GM18951 (cell line): ENCODE data around the gene ENPP6.
"Not testable (repeated sequence)": the region's sequence is repeated elsewhere in the genome, so short reads cannot be mapped to it uniquely, and the experiment has no call there.

ENCODE experiments used
- POLR2A ChIP-seq: IDR thresholded peaks from 4 replicates; pipeline ENCODE4 v1.6.1; 2011; ENCODE audit warnings: mild to moderate bottlenecking; ENCODE audit not compliant: insufficient read length, insufficient read depth; ENCODE audit errors: extremely low read depth
- in situ Hi-C: fragments of 300-500 bp; cut with MboI; formaldehyde crosslinking; loops from one replicate; pipeline ENCODE4 v1.12.0; 2022; ENCODE audit warnings: low sequenced_read_pairs, mixed read lengths, inconsistent platforms; ENCODE audit not compliant: unreplicated experiment

Gene ENPP6

DNA sequence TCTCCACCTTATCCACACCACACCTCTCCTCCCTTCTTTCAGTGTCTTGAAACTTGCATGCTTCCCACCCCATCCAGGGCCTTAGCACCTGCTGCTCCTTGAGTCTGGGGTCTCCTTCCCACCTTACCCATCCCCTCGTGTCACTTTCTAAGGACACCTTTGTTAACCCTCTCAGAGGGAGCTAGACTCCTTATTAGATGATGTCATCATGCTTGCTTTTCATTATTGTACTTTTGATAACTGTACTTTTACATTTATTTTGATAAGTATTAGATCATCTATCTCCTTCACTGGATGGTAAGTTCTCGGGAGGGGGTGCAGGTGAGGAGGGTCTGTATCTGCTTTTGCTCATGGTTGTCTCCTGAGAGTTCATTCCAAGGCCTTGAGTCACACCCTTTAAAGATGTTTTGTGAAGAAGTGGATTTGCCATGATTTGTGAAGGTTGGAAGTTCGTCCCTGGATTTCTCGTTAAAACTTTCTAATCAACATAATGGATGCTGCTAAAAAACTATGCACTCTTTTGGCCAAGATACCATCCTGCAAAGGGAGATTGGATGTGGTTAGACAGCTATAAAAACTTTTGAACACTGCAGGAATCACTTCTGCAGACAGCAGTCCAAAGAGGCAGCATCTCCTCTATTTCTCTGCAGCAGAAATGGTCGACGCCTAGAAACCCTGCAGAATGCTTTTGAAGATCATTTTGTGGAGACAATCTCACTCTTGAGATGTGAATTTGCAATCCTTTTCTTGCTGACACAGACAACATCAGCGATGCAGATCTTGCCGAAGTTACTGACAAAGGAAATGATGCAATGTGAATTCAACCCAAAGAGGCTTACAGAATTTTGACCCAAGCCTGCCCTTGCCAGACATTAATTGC is 69.6 kb downstream of the ENPP6 start:
- in situ Hi-C loops = no loop called here
- no peak for TF ChIP-seq POLR2A

GRCh38 chr4:184146951-184147350 is 70.7 kb downstream of the ENPP6 start:
- no peak for TF ChIP-seq POLR2A
- in situ Hi-C loops = no loop called here

GRCh38 chr4:184145596-184145995 is 72.1 kb downstream of the ENPP6 start:
- in situ Hi-C loops = no loop called here
- no peak for TF ChIP-seq POLR2A

GRCh38 chr4:184143770-184144564 is 73.7 kb downstream of the ENPP6 start:
- in situ Hi-C loops = no loop called here
- no peak for TF ChIP-seq POLR2A

- in situ Hi-C loops = no loop called here
- no peak for TF ChIP-seq POLR2A
Measured at GRCh38 chr4:184142121-184143000, 75.3 kb downstream of the ENPP6 start.

- in situ Hi-C loops = not testable (repeated sequence)
Measured at GRCh38 chr4:184140901-184141300, 76.8 kb downstream of the ENPP6 start.

DNA sequence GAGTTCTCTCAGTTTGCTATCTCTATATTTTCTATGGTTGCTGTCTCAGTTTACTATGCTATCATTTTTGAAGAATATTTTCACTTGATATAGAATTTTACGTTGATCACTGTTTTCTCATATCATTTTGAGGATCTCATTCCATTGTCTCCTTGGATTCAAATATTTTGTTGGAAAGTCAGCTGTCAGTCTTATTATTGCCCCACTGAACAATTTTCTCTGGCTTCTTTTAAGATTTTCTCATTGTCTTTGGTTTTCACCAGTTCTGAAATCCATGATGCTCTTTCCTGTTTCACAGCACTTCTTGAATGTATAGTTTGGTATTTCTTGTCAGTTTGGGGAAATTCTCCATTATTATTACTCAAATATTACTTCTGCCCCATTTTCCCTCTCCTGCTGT is 81.1 kb downstream of the ENPP6 start:
- in situ Hi-C loops = no loop called here
- no peak for TF ChIP-seq POLR2A

- in situ Hi-C loops = no loop called here
- no peak for TF ChIP-seq POLR2A
Measured at GRCh38 chr4:184126800-184127199, 90.9 kb downstream of the ENPP6 start.

DNA sequence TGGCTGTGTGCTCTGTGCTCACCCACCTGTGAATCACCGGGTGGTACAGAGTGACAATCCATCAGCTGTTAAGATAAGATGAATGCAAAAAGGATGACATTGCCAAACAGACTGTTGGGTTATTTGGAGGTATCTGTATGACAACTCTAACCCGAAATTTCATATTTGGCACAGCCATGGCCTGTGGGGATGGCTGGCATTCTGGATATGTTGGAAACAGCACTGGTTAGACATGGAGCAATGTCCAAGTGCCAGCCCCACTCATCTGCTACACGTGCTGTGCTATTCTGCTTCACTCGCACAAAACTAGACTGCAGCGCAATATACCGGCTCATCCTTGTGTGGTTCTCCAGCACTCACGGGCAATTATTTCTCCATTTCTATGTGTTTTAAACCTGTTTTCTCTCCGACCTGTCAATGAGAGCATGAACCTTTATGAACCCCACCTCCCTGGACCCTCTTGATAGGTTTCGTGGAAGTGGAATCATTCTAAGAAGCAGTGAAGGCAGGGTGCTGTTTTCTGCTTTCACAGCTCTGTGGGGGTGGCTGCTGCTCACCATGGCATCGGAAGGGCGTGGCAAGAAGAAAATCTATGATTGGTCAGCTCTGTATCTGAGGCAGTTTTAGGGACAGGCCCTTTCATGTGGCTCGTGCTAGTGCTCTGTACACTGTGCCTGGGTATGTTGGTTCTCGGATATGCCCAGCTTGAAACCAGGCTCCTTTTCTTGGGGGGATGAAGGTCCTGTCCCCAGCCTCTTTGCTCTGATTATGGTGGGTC is 94.9 kb downstream of the ENPP6 start:
- no peak for TF ChIP-seq POLR2A
- in situ Hi-C loops = no loop called here

DNA sequence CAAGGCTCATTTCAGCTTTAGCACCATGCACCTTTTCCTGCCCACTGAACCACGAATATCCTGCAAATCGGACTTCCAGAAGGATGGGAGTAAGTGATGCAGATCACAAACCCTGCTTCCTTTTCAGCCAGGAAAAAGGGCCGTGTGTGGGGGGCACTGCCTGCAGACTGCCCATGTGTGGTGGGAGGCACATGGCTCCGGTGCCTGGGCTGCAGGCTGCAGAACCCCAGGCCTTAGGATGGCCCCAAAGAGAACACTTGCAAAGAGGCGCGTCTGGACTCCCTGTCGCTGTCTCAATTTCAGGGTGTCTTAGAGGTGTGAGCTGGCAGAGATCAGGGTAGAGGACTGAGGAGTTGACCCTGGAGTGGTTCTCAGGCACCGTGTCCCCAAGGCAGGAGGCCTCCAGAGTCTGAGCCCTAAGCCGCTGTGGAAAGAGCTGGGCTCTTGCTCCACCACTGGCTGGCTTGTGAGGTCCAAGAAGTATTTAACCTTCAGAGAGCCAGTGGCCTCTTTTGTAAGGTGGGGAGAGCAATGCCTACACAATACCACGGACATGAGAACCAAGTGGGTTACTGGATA is 97.0 kb downstream of the ENPP6 start:
- in situ Hi-C loops = no loop called here
- TF ChIP-seq POLR2A = no peak

- TF ChIP-seq POLR2A = no peak
- in situ Hi-C loops = no loop called here
Measured at GRCh38 chr4:184117662-184118199, 99.9 kb downstream of the ENPP6 start.

GRCh38 chr4:184115399-184115798 is 102.3 kb downstream of the ENPP6 start:
- no peak for TF ChIP-seq POLR2A

More at GRCh38 chr4:184115399-184115798, 102.3 kb downstream of the ENPP6 start:
- in situ Hi-C loops = no loop called here
